ENCODE measurements around the gene USP47.

DNA sequence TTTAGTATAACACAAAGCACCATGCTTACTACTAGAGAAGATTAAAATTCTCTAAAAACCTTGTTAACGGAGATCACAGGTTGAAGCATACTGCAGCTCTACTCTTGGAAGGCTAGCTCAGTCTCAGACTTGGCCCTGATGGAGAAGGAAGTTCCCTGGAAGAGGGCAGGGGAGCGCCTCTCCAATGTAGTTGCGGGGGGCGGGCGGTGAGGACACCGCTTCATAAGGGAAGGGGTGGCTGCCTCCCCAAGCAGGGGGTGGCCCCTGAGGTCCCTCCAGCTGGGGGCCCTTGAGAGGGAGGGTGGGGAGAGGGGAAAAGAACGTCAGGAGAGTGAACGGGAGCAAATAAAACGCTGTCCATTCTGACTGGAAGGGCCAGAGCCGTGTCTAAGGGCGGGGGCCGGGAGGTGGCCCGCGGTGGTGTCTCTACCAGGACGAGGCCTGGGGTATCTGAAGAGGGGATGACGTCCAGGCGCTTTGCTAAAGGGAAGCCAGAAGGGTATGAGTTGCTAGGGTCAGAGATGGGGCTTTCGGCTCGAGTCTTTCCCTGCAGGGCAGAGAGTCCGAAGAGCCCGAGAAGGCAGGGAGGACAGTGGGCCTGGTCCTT, 553 bp upstream of the USP47 start:
- TF ChIP-seq, protein P1, sequence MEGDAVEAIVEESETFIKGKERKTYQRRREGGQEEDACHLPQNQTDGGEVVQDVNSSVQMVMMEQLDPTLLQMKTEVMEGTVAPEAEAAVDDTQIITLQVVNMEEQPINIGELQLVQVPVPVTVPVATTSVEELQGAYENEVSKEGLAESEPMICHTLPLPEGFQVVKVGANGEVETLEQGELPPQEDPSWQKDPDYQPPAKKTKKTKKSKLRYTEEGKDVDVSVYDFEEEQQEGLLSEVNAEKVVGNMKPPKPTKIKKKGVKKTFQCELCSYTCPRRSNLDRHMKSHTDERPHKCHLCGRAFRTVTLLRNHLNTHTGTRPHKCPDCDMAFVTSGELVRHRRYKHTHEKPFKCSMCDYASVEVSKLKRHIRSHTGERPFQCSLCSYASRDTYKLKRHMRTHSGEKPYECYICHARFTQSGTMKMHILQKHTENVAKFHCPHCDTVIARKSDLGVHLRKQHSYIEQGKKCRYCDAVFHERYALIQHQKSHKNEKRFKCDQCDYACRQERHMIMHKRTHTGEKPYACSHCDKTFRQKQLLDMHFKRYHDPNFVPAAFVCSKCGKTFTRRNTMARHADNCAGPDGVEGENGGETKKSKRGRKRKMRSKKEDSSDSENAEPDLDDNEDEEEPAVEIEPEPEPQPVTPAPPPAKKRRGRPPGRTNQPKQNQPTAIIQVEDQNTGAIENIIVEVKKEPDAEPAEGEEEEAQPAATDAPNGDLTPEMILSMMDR (IDR thresholded peaks at IDR 0.05) = no peak
- peak in 1 of 4 donors; percentile 9 for TF ChIP-seq POLR2A (IDR thresholded peaks at IDR 0.05)

All from esophagus squamous epithelium (tissue), 4 donors.